Stimulated activated CD8-positive, alpha-beta memory T cell treated with anti-CD3 and anti-CD28 coated beads, Interleukin-7, amount 100 ng/mL, for 48 hours (primary cell): ENCODE data around the gene KDM4B.
"Not testable (repeated sequence)": the region's sequence is repeated elsewhere in the genome, so short reads cannot be mapped to it uniquely, and the experiment has no call there.

Experiments used
- DNase-seq, 2 donors: peaks; one replicate each; pipeline ENCODE4 v3.0.0-alpha.2; 2020; ENCODE audit warnings: low read depth in 1 of 2; ENCODE audit errors: extremely low read depth in 1 of 2

KDM4B gene

DNA sequence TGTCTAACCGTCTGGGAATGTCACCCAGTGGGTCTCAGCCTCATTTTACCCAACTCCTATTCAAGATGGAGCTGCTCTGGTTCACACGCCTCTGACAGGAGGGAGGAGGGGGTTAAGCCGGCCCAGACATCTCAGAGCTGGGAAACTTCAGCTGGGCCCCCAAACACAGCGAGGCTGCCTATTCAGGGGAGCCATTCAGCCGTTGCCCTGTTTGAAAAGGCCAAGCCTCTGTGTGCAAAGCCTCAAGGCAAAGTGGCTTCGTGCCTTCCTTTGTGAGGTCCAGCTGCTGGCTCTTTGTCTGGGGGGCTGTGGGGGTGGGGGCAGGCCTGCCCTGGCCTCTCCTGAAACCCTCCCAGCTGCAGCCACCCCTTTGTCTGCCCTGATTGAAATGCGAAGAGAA is 224.3 kb downstream of the KDM4B start:
- no peak for DNase-seq

DNA sequence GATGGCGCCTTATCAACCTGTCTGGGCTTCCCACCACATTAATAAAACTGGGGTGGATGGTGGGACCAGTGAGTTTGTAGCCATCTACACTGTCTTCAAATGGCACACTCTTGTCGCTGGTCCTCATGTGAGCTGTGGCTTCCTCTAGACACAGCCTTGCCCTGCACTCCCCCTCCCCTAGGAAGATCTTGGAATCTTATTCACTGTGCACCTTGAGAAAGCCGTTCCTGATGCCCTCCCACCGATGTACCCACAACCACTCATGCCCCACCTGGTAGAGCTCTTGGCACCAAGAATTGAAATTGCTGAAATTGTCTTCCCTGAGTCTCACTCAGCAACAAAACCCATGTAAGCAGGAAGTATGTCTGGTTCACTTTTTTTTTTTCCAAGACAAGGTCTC is 225.7 kb downstream of the KDM4B start:
- DNase-seq: no peak

- DNase-seq: not testable (repeated sequence)
Observed at GRCh38 chr19:5195587-5195986, 226.7 kb downstream of the KDM4B start.

GRCh38 chr19:5196832-5197231 is 227.9 kb downstream of the KDM4B start:
- no peak for DNase-seq

DNA sequence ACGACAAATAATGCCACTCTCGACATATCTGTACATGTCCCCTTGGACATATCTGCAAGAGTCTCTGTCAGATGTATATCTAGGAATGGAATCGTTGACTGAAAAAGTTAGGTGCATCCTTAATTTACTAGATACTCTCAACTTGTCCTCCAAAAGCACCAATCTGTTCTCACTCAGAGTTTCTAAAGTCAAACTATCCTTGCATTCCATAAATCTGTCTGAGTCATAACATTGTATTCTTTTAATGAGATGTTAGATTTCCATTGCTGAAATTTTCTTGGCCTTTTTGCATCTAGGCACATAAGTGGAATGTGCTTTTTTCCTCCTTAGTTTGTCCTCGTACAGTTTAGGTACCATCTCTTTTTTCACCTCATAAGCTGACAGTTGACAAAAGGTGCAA is 231.9 kb downstream of the KDM4B start:
- DNase-seq: no peak

DNA sequence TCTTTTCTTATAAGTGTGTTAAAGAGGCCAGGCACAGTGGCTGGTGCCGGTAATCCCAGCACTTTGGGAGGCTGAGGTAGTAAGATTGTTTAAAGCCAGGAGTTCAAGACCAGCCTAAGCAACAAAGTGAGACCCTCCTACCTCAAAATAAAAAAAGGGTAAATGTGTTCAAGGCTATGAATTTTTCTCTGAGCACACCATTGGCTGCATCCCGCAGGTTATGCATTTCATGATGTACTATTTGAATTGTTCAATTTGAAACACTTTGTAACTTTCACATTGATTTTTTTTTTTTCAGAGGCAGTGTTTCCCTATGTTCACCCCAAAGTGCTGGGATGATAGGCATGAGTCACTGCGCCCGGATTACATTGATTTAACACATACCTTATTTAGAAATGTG is 233.6 kb downstream of the KDM4B start:
- no peak for DNase-seq
